Prostate gland (tissue), 2 donors: ENCODE measurements around the gene ACER3. TPM values are rescaled to one million over a fixed set of nuclear protein-coding genes. Genes with fewer than 3 reads are reported as not detected.

ENCODE experiments used
- DNase-seq: peaks from one replicate; pipeline ENCODE4 v3.0.0-alpha.2; 2019; ENCODE audit warnings: low spot score
- H3K27ac ChIP-seq, 2 donors: fragments of 200-600 bp; sonication (generic); 2 replicates each; pipeline ENCODE4 v1.5.1; 2017 to 2019
- H3K27me3 ChIP-seq: fragments of 200-600 bp; sonication (generic); replicated peaks from 2 replicates; pipeline ENCODE4 v1.5.1; 2019; ENCODE audit not compliant: insufficient read depth
- H3K36me3 ChIP-seq, 2 donors: fragments of 200-600 bp; sonication (generic); 1 replicate in 1 of 2; 2 replicates in 1 of 2; pipeline versions ENCODE4 v1.5.1 to v1.8.1; 2017 to 2019
- H3K4me1 ChIP-seq: fragments of 200-600 bp; sonication (generic); replicated peaks from 2 replicates; pipeline ENCODE4 v1.5.1; 2019
- H3K4me3 ChIP-seq, 2 donors: fragments of 200-600 bp; sonication (generic); 2 replicates each; pipeline ENCODE4 v1.5.1; 2017 to 2019
- H3K9me3 ChIP-seq: fragments of 200-600 bp; sonication (generic); 2 replicates; pipeline ENCODE4 v1.5.1; 2017
- CTCF ChIP-seq, 4 experiments: fragments of 200-600 bp in 2 of 4; fragments of 450-650 bp in 2 of 4; sonication (generic) in 2 of 4; IDR thresholded peaks; 1 replicate in 3 of 4; 2 replicates in 1 of 4; pipeline ENCODE4 v1.5.1; 2016 to 2019; ENCODE audit warnings: antibody characterized with exemption in 4 of 4, mild to moderate bottlenecking in 2 of 4, moderate library complexity in 2 of 4
- POLR2A ChIP-seq: fragments of 450-650 bp; IDR thresholded peaks from one replicate; pipeline ENCODE4 v1.6.1; 2016; ENCODE audit warnings: antibody characterized with exemption, mild to moderate bottlenecking
- POLR2AphosphoS5 ChIP-seq: sonication (generic); formaldehyde crosslinking; IDR thresholded peaks from one replicate; pipeline ENCODE4 v1.6.1; 2017; ENCODE audit warnings: antibody characterized with exemption
- WGBS: methylation state at CpG from one replicate; pipeline ENCODE4 v1.1.5; 2018; 5-methylcytosine and 5-hydroxymethylcytosine counted together
- intact Hi-C: fragments of 100-400 bp; cut with DNase I; formaldehyde crosslinking; loops from one replicate; pipeline ENCODE4 v1.14.2; 2022
- total RNA-seq, 2 donors: library from RNA; depleted of rRNA; stranded (reverse); fragments of >200 nt; gene quantifications; one replicate each; pipeline ENCODE4 v1.1.0, GENCODE V29; 2016

Gene ACER3
- total RNA-seq, 2 donors from 2014 or later, result 11.3 to 11.9 TPM

- Histone ChIP-seq H3K27ac (no peak overlapping the region), H3K4me1 (no peaks in the 10 kb centered on the region), H3K27me3 (no peaks in the 10 kb centered on the region), H3K4me3 (no peak overlapping the region), H3K36me3 (no peaks in the 10 kb centered on the region), H3K9me3 (no peaks in the 10 kb centered on the region)
- DNase-seq, result no peak
- WGBS, result 93% methylated on average over 2 of the region's 2 CpGs
- TF ChIP-seq POLR2A, result no peak
- TF ChIP-seq CTCF (IDR thresholded peaks at IDR 0.05), result no peak
- TF ChIP-seq POLR2AphosphoS5, result no peak
- intact Hi-C loops, result no loop called here
These were observed 17.3 kb downstream of the ACER3 start for GRCh38 chr11:76878014-76878413.

GRCh38 chr11:76880314-76880713, 19.6 kb downstream of the ACER3 start:
- Histone ChIP-seq H3K36me3 (no peaks in the 10 kb centered on the region), H3K4me3 (no peak overlapping the region), H3K27me3 (no peaks in the 10 kb centered on the region), H3K27ac (no peak overlapping the region), H3K4me1 (no peaks in the 10 kb centered on the region), H3K9me3 (no peaks in the 10 kb centered on the region)
- WGBS, result 69% methylated on average over 2 of the region's 2 CpGs
- no peak for DNase-seq
- intact Hi-C loops, result no loop called here
- no peak for TF ChIP-seq POLR2AphosphoS5
- TF ChIP-seq CTCF (IDR thresholded peaks at IDR 0.05), result no peak
- TF ChIP-seq POLR2A, result no peak

GRCh38 chr11:76880956-76881355, 20.2 kb downstream of the ACER3 start:
- Histone ChIP-seq H3K4me3 (no peak overlapping the region), H3K36me3 (no peaks in the 10 kb centered on the region), H3K9me3 (no peaks in the 10 kb centered on the region), H3K4me1 (no peaks in the 10 kb centered on the region), H3K27ac (no peak overlapping the region), H3K27me3 (no peaks in the 10 kb centered on the region)
- WGBS, result 100% methylated on average over 4 of the region's 4 CpGs
- intact Hi-C loops, result no loop called here
- no peak for DNase-seq
- no peak for TF ChIP-seq POLR2AphosphoS5

GRCh38 chr11:76885390-76886097, 24.8 kb downstream of the ACER3 start:
- DNase-seq, result no peak
- 85% methylated on average over 9 of the region's 9 CpGs for WGBS
- Histone ChIP-seq H3K4me3 (no peak overlapping the region), H3K9me3 (no peaks in the 10 kb centered on the region), H3K27me3 (no peaks in the 10 kb centered on the region), H3K27ac (no peak overlapping the region), H3K36me3 (no peaks in the 10 kb centered on the region), H3K4me1 (no peaks in the 10 kb centered on the region)
- intact Hi-C loops, result no loop called here
- TF ChIP-seq POLR2A (no peak), CTCF (IDR thresholded peaks at IDR 0.05) (no peak), POLR2AphosphoS5 (no peak)

- Histone ChIP-seq H3K9me3 (no peaks in the 10 kb centered on the region), H3K4me1 (no peaks in the 10 kb centered on the region), H3K4me3 (no peak overlapping the region), H3K27ac (no peak overlapping the region), H3K36me3 (no peaks in the 10 kb centered on the region), H3K27me3 (no peaks in the 10 kb centered on the region)
- intact Hi-C loops, result no loop called here
- no peak for TF ChIP-seq POLR2AphosphoS5
- no peak for TF ChIP-seq CTCF (IDR thresholded peaks at IDR 0.05)
- TF ChIP-seq POLR2A, result no peak
- 59% methylated on average over 1 of the region's 1 CpG for WGBS
- DNase-seq, result no peak
These were observed 28.3 kb downstream of the ACER3 start for GRCh38 chr11:76888989-76889388.
